Adrenal gland (tissue), 5 donors: ENCODE measurements around the gene SERINC2.

Experiments
- POLR2A ChIP-seq, 2 donors: fragments of 450-650 bp; IDR thresholded peaks; one replicate each; pipeline ENCODE4 v1.6.1; 2017; ENCODE audit warnings: antibody characterized with exemption in 2 of 2, mild to moderate bottlenecking in 2 of 2, moderate library complexity in 1 of 2
- TF ChIP-seq, protein P1 (sequence below), 6 experiments: fragments of 450-650 bp in 4 of 6; fragments of 200-600 bp in 2 of 6; sonication (generic) in 1 of 6; IDR thresholded peaks; 1 replicate in 5 of 6; 2 replicates in 1 of 6; pipeline versions ENCODE4 v1.5.1 to v1.8.0; 2016 to 2021; ENCODE audit warnings: antibody characterized with exemption in 6 of 6, mild to moderate bottlenecking in 2 of 6, moderate library complexity in 1 of 6
- donor health status: DM: no; HTN: no; CAD: no.

DNA sequence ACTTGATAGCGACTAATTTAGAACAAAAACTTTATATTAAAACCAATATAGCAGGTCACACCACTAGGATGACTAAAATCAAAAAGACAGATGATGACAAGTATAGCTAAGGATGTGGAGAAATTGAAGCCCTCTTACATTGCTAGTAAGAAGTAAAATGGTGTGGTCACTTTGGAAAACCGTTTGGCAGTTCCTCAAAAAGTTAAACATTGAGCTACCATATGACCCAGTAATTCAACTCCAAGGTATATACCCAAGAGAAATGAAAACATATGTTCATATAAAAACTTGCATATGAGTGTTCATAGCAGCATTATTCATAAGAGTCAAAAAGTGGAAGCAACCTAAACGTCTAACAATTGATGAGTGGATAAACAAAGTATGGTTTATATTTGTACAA is 13.0 kb upstream of the SERINC2 start:
- TF ChIP-seq, protein P1, sequence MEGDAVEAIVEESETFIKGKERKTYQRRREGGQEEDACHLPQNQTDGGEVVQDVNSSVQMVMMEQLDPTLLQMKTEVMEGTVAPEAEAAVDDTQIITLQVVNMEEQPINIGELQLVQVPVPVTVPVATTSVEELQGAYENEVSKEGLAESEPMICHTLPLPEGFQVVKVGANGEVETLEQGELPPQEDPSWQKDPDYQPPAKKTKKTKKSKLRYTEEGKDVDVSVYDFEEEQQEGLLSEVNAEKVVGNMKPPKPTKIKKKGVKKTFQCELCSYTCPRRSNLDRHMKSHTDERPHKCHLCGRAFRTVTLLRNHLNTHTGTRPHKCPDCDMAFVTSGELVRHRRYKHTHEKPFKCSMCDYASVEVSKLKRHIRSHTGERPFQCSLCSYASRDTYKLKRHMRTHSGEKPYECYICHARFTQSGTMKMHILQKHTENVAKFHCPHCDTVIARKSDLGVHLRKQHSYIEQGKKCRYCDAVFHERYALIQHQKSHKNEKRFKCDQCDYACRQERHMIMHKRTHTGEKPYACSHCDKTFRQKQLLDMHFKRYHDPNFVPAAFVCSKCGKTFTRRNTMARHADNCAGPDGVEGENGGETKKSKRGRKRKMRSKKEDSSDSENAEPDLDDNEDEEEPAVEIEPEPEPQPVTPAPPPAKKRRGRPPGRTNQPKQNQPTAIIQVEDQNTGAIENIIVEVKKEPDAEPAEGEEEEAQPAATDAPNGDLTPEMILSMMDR (IDR thresholded peaks at IDR 0.05): no peak
- TF ChIP-seq POLR2A (IDR thresholded peaks at IDR 0.05): no peak
